ENCODE measurements around the gene GDF3. TPM values are rescaled to one million over a fixed set of nuclear protein-coding genes. Genes with fewer than 3 reads are reported as not detected.

The GDF3 gene
- total RNA-seq, 1 experiment from 2014 or later, result not detected

DNA sequence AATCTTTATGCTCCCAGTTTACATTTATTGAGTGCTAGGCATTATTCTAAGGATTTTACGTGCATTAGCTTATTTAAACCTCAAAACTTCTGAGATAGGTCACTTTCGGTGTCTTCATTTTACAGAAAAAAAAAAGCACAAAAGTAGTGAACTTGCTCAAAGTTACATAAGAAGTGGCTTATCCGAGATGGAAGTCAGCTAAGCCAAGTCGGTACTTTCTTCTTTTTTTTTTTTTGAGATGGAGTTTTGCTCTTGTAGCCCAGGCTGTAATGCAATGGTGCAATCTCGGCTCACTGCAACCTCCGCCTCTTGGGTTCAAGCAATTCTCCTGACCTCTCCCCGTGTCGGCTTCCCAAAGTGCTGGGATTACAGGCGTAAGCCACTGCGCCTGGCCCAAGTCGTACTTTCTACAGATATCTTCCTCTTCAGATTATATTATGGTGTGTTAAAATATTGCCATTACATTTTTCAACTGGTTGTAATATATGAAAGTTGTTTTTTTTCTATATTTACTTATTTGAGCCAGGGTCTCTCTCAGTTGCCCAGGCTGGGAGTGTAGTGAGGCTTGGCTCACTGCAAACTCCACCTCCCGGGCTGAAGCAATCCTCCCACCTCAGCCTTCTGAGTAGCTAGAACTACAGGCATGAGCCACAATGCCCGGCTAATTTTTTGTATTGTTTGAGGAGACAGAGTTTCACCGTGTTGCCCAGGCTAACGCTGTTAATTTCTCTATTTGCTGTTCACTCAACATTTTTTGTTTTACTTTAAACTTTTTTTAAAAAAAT lies 24.6 kb upstream of the GDF3 start:
- no peak for TF ChIP-seq ZNF274 (IDR thresholded peaks at IDR 0.05; ENCODE audit: low read depth, low read length)
- TF ChIP-seq, protein P1, sequence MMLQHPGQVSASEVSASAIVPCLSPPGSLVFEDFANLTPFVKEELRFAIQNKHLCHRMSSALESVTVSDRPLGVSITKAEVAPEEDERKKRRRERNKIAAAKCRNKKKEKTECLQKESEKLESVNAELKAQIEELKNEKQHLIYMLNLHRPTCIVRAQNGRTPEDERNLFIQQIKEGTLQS (IDR thresholded peaks at IDR 0.05), result no peak
- TF ChIP-seq, protein P2, sequence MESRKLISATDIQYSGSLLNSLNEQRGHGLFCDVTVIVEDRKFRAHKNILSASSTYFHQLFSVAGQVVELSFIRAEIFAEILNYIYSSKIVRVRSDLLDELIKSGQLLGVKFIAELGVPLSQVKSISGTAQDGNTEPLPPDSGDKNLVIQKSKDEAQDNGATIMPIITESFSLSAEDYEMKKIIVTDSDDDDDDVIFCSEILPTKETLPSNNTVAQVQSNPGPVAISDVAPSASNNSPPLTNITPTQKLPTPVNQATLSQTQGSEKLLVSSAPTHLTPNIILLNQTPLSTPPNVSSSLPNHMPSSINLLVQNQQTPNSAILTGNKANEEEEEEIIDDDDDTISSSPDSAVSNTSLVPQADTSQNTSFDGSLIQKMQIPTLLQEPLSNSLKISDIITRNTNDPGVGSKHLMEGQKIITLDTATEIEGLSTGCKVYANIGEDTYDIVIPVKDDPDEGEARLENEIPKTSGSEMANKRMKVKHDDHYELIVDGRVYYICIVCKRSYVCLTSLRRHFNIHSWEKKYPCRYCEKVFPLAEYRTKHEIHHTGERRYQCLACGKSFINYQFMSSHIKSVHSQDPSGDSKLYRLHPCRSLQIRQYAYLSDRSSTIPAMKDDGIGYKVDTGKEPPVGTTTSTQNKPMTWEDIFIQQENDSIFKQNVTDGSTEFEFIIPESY (IDR thresholded peaks at IDR 0.05; ENCODE audit: extremely low read depth, insufficient replicate concordance, low read length), result no peak
- no peak for TF ChIP-seq POLR2AphosphoS5 (IDR thresholded peaks at IDR 0.05; ENCODE audit: low read depth, low read length)
- no peak for TF ChIP-seq CEBPB (IDR thresholded peaks at IDR 0.05; ENCODE audit: low read depth)
- TF ChIP-seq ELF1 (IDR thresholded peaks at IDR 0.05; ENCODE audit: borderline replicate concordance, low read depth), result no peak
- no peak for TF ChIP-seq SP1 (IDR thresholded peaks at IDR 0.05; ENCODE audit: low read depth)
- TF ChIP-seq FOSL1 (IDR thresholded peaks at IDR 0.05; ENCODE audit: low read depth), result no peak
- TF ChIP-seq, protein P3, sequence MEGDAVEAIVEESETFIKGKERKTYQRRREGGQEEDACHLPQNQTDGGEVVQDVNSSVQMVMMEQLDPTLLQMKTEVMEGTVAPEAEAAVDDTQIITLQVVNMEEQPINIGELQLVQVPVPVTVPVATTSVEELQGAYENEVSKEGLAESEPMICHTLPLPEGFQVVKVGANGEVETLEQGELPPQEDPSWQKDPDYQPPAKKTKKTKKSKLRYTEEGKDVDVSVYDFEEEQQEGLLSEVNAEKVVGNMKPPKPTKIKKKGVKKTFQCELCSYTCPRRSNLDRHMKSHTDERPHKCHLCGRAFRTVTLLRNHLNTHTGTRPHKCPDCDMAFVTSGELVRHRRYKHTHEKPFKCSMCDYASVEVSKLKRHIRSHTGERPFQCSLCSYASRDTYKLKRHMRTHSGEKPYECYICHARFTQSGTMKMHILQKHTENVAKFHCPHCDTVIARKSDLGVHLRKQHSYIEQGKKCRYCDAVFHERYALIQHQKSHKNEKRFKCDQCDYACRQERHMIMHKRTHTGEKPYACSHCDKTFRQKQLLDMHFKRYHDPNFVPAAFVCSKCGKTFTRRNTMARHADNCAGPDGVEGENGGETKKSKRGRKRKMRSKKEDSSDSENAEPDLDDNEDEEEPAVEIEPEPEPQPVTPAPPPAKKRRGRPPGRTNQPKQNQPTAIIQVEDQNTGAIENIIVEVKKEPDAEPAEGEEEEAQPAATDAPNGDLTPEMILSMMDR (IDR thresholded peaks at IDR 0.05 in 2 of 3, conservative IDR thresholded peaks at IDR 0.05 in 1 of 3; ENCODE audit: borderline replicate concordance in 1 of 3, insufficient read depth in 1 of 3, low read depth in 2 of 3, low read length in 2 of 3), result no peak
- no peak for TF ChIP-seq TCF7L2 (IDR thresholded peaks at IDR 0.05; ENCODE audit: borderline replicate concordance, extremely low read depth, insufficient read depth, insufficient read length)
- TF ChIP-seq SRF (IDR thresholded peaks at IDR 0.05; ENCODE audit: low read depth), result no peak
- TF ChIP-seq EZH2 (IDR thresholded peaks at IDR 0.05), result no peak
- TF ChIP-seq SIN3A (IDR thresholded peaks at IDR 0.05; ENCODE audit: low read depth), result no peak
- no peak for TF ChIP-seq RAD21 (IDR thresholded peaks at IDR 0.05; ENCODE audit: low read depth)
- no peak for TF ChIP-seq ZFX (IDR thresholded peaks at IDR 0.05)
- TF ChIP-seq JUND (IDR thresholded peaks at IDR 0.05), result no peak
- TF ChIP-seq, protein P4, sequence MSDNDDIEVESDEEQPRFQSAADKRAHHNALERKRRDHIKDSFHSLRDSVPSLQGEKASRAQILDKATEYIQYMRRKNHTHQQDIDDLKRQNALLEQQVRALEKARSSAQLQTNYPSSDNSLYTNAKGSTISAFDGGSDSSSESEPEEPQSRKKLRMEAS (IDR thresholded peaks at IDR 0.05), result no peak
- H3K36me3 ChIP-seq (ENCODE audit: control insufficient read depth in 1 of 2, insufficient read depth in 2 of 2, low read length in 2 of 2), result no peaks in the 10 kb centered on the region
- H3K9me3 ChIP-seq (ENCODE audit: control insufficient read depth in 1 of 2, insufficient read depth in 1 of 2, low read depth in 1 of 2, low read length in 2 of 2), result no peaks in the 10 kb centered on the region
- no peak overlapping the region for H2AFZ ChIP-seq (ENCODE audit: low read depth, low read length, poor library complexity, severe bottlenecking)
- no peak overlapping the region for H3K27ac ChIP-seq (ENCODE audit: low read depth, low read length)
- H4K20me1 ChIP-seq (ENCODE audit: insufficient read depth), result no peaks in the 10 kb centered on the region
- no peaks in the 10 kb centered on the region for H3K79me2 ChIP-seq (ENCODE audit: insufficient read depth, low read length)
- H3K4me1 ChIP-seq (ENCODE audit: control insufficient read depth in 1 of 2, insufficient read depth in 2 of 2, low read length in 2 of 2), result no peaks in the 10 kb centered on the region
- no peaks in the 10 kb centered on the region for H3K9me2 ChIP-seq (ENCODE audit: insufficient read depth)
- no peak for DNase-seq (ENCODE audit: low read depth, low spot score)
- H3K4me3 ChIP-seq (replicated peaks in 1 of 2; ENCODE audit: low read depth in 1 of 2, low read length in 2 of 2), result no peak overlapping the region
- ATAC-seq, result no peak
- ChIA-PET POLR2A (no interaction called here), RAD21 (ENCODE audit: low non-redundant PET in 1 of 2, low total read pairs in 2 of 2, uncharacterized antibody in 2 of 2, unreplicated experiment in 2 of 2) (no interaction called here), CTCF (no interaction called here)
- BruUV-seq (replicated peaks), result no TSS peak
- intact Hi-C loops (cut with micrococcal nuclease), result loop anchor here (5.0 kb wide), 1 partner anchor 87 kb away; no protein-coding TSS in a partner anchor
- H3K9ac ChIP-seq (ENCODE audit: low read length), result no peak overlapping the region
- H3K4me2 ChIP-seq (ENCODE audit: low read length), result no peak overlapping the region
- no peaks in the 10 kb centered on the region for H3K27me3 ChIP-seq (ENCODE audit: insufficient read depth, low read length)
